ENCODE measurements around the gene TBC1D9.

DNA sequence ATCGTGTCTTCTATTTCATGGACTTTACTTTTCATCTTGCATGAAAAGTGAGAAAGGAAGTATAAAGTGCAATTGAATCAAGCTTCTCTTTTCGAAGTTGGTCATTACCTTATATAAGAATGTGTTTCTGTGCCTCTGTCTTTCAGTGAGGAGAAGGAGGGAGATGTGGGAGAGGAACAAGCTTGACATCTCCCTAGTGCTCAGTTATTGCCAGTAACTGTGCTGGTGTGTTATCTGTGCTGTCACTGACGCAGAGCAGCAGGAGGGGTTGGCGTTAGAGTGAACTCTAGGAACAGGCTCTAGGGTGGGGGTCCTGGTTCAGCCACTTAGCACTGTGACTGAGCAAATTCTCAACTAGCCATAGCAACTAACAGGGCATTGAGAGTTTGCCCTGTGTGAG, 34.0 kb upstream of the TBC1D9 start:
- TF ChIP-seq POLR2A (IDR thresholded peaks at IDR 0.05) (no peak), CTCF (IDR thresholded peaks at IDR 0.05) (no peak)

All from prostate gland (tissue), 2 donors.